Ovary (tissue), 3 donors: ENCODE measurements around the gene CYP4F22.

Experiments
- EP300 ChIP-seq: sonication (generic); formaldehyde crosslinking; IDR thresholded peaks from one replicate; pipeline ENCODE4 v1.6.1; 2017; ENCODE audit warnings: antibody characterized with exemption
- POLR2A ChIP-seq: fragments of 450-650 bp; IDR thresholded peaks from one replicate; pipeline ENCODE4 v1.6.1; 2017; ENCODE audit warnings: antibody characterized with exemption, mild to moderate bottlenecking, moderate library complexity
- TF ChIP-seq, protein P1 (sequence below), 3 donors: fragments of 450-650 bp in 2 of 3; fragments of 200-600 bp in 1 of 3; IDR thresholded peaks; one replicate each; pipeline versions ENCODE4 v1.5.1 to v1.8.0; 2016 to 2022; ENCODE audit warnings: antibody characterized with exemption in 3 of 3, mild to moderate bottlenecking in 1 of 3
- donor health status: DM: no; HTN: no; CAD: no.

DNA sequence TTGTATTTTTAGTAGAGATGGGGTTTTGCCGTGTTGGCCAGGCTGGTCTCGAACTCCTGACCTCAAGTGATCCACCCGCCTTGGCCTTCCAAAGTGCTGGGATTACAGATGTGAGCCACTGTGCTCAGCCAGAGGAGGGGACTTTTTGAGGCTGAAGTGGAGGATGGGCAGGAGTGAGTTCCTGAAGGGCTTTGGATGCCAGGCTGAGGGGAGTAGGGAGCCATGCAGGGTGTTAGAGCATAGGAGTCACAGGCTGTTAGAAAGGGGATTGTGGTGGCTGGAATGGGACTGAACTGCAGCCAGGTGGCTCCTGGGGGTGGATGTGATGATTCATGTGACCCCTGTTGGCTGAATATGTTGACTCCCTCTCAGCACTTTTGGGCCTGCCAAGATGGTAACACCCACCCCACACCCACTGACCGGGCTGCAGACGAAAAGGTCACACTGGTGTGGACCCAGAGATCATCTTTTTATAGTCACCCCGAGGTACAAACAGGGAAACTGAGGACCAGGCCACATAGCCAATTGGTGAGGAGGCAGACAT lies 11.2 kb downstream of the CYP4F22 start:
- TF ChIP-seq, protein P1, sequence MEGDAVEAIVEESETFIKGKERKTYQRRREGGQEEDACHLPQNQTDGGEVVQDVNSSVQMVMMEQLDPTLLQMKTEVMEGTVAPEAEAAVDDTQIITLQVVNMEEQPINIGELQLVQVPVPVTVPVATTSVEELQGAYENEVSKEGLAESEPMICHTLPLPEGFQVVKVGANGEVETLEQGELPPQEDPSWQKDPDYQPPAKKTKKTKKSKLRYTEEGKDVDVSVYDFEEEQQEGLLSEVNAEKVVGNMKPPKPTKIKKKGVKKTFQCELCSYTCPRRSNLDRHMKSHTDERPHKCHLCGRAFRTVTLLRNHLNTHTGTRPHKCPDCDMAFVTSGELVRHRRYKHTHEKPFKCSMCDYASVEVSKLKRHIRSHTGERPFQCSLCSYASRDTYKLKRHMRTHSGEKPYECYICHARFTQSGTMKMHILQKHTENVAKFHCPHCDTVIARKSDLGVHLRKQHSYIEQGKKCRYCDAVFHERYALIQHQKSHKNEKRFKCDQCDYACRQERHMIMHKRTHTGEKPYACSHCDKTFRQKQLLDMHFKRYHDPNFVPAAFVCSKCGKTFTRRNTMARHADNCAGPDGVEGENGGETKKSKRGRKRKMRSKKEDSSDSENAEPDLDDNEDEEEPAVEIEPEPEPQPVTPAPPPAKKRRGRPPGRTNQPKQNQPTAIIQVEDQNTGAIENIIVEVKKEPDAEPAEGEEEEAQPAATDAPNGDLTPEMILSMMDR (IDR thresholded peaks at IDR 0.05) = no peak
- TF ChIP-seq POLR2A = no peak
- TF ChIP-seq EP300 = no peak
